Stimulated activated memory B cell treated with anti-CD40 and anti-IgM and Interleukin-4, amounts not matched to agents 10 μg/mL and 1 μg/mL and 100 μg/mL, for 72 hours (primary cell): ENCODE measurements around the gene ARTN.

Experiments used
- ATAC-seq: fragments of 150-1000 bp; cut with Tn5 transposase; 2 replicates; pipeline ENCODE4 v1.10.0; 2021
- H3K27ac Mint-ChIP-seq: one replicate; pipeline ENCODE4 v1.8.0; 2022; ENCODE audit warnings: mild to moderate bottlenecking, mixed read lengths
- H3K27me3 Mint-ChIP-seq: one replicate; pipeline ENCODE4 v1.8.0; 2022; ENCODE audit warnings: mixed read lengths
- H3K36me3 Mint-ChIP-seq: one replicate; pipeline ENCODE4 v1.8.0; 2022; ENCODE audit warnings: mixed read lengths
- H3K4me1 Mint-ChIP-seq: one replicate; pipeline ENCODE4 v1.8.0; 2022; ENCODE audit warnings: mixed read lengths
- H3K4me3 Mint-ChIP-seq: one replicate; pipeline ENCODE4 v1.8.0; 2022; ENCODE audit warnings: mild to moderate bottlenecking, moderate library complexity, mixed read lengths
- H3K9me3 Mint-ChIP-seq: one replicate; pipeline ENCODE4 v1.8.0; 2022; ENCODE audit warnings: mixed read lengths

The ARTN gene

DNA sequence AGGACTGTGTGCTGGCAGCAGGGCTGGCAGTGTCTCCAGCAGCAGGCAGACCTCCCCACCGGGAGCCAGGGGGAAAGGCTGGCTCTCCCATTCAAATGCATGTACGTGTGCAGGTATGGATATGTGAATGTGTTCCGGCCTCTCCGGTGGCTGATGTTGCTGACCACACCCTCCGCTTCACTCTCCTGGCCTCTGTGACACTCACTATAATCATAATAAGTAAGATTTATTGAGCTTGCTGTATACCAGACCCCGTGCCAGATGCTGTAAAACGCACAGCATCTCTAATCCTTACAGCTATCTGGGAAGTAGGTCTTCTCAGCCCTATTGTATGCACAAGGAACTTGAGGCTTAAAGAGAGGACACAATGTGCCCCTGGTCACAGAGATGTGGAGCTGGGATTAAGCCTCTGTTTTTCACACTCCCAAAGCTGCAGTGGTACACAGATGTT is 20.5 kb upstream of the ARTN start:
- no peak for ATAC-seq
- no peak overlapping the region for H3K4me3 Mint-ChIP-seq
- no peaks in the 10 kb centered on the region for H3K9me3 Mint-ChIP-seq
- no peaks in the 10 kb centered on the region for H3K27me3 Mint-ChIP-seq
- no peaks in the 10 kb centered on the region for H3K4me1 Mint-ChIP-seq
- H3K27ac Mint-ChIP-seq, result no peak overlapping the region
- H3K36me3 Mint-ChIP-seq, result peaks cover 16% of the 10 kb centered on the region

- no peak overlapping the region for H3K27ac Mint-ChIP-seq
These were observed 19.8 kb upstream of the ARTN start for GRCh38 chr1:43913666-43914360.

GRCh38 chr1:43914576-43915525 is 18.8 kb upstream of the ARTN start:
- no peak overlapping the region for H3K27ac Mint-ChIP-seq
- H3K4me1 Mint-ChIP-seq, result no peaks in the 10 kb centered on the region
- peak; percentile 24 for ATAC-seq
- H3K9me3 Mint-ChIP-seq, result no peaks in the 10 kb centered on the region
- H3K4me3 Mint-ChIP-seq, result no peak overlapping the region
- H3K27me3 Mint-ChIP-seq, result no peaks in the 10 kb centered on the region
- H3K36me3 Mint-ChIP-seq, result peaks cover 5% of the 10 kb centered on the region

More at GRCh38 chr1:43913666-43914360, 19.8 kb upstream of the ARTN start:
- H3K4me1 Mint-ChIP-seq, result no peaks in the 10 kb centered on the region
- ATAC-seq, result no peak
- no peaks in the 10 kb centered on the region for H3K27me3 Mint-ChIP-seq
- H3K9me3 Mint-ChIP-seq, result no peaks in the 10 kb centered on the region
- H3K36me3 Mint-ChIP-seq, result peaks cover 8% of the 10 kb centered on the region
- no peak overlapping the region for H3K4me3 Mint-ChIP-seq

DNA sequence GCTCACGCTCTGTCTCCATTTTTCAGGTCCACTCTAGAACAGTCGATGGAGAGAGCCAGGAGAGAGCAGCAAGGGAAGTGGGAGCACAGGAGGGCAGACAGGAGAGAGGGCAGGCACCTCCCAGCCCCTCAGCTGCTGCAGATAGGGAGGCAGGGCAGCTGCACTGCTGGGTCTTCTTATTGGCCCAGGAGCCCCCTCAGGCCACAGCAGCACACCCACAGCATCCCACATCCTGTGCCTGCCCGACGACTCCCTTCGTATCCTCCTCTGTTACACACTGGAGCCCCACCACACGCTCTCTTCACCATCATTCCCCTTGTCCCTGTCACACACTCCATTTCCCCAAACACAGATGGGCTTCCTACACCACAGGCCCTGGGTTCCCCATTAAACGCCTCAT is 13.7 kb upstream of the ARTN start:
- Mint-ChIP-seq H3K4me1 (no peaks in the 10 kb centered on the region), H3K27me3 (no peaks in the 10 kb centered on the region), H3K27ac (no peak overlapping the region), H3K4me3 (no peak overlapping the region), H3K9me3 (no peaks in the 10 kb centered on the region), H3K36me3 (peaks cover 26% of the 10 kb centered on the region)
- no peak for ATAC-seq

GRCh38 chr1:43921022-43921421 is 12.6 kb upstream of the ARTN start:
- ATAC-seq, result no peak
- Mint-ChIP-seq H3K36me3 (peaks cover 34% of the 10 kb centered on the region), H3K27ac (no peak overlapping the region), H3K9me3 (no peaks in the 10 kb centered on the region), H3K4me3 (no peak overlapping the region), H3K4me1 (no peaks in the 10 kb centered on the region), H3K27me3 (no peaks in the 10 kb centered on the region)

GRCh38 chr1:43924516-43924915 is 9.1 kb upstream of the ARTN start:
- H3K9me3 Mint-ChIP-seq, result no peaks in the 10 kb centered on the region
- no peaks in the 10 kb centered on the region for H3K4me1 Mint-ChIP-seq
- no peak overlapping the region for H3K27ac Mint-ChIP-seq
- no peak for ATAC-seq
- H3K27me3 Mint-ChIP-seq, result no peaks in the 10 kb centered on the region
- no peak overlapping the region for H3K4me3 Mint-ChIP-seq
- peaks cover 39% of the 10 kb centered on the region for H3K36me3 Mint-ChIP-seq

DNA sequence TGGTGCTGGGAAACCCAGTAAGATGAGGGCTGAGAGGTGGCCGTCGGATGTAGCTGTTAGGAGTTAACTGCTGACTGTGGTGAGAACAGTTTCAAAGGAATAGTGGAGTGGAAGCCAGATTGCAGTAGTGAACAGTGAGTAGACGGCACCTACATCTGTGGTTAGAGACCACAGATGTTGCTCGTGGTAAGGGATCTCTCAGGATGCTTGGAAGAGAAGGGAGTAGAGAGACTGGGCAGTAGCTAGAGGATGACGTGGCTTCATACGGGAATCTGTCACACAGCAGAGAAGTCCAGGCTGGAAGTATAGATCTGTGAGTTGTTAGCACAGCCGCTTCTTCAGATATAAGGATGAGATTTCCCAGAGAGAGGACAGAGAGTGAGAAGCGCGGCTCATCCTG is 7.8 kb upstream of the ARTN start:
- H3K36me3 Mint-ChIP-seq, result peaks cover 41% of the 10 kb centered on the region
- H3K27me3 Mint-ChIP-seq, result no peaks in the 10 kb centered on the region
- H3K4me3 Mint-ChIP-seq, result no peak overlapping the region
- H3K9me3 Mint-ChIP-seq, result no peaks in the 10 kb centered on the region
- H3K27ac Mint-ChIP-seq, result no peak overlapping the region
- ATAC-seq, result no peak
- H3K4me1 Mint-ChIP-seq, result no peaks in the 10 kb centered on the region

- H3K4me3 Mint-ChIP-seq, result no peak overlapping the region
- peaks cover 26% of the 10 kb centered on the region for H3K36me3 Mint-ChIP-seq
- H3K9me3 Mint-ChIP-seq, result no peaks in the 10 kb centered on the region
- no peak for ATAC-seq
- peaks cover 18% of the 10 kb centered on the region for H3K4me1 Mint-ChIP-seq
- peaks cover 33% of the 10 kb centered on the region for H3K27me3 Mint-ChIP-seq
- no peak overlapping the region for H3K27ac Mint-ChIP-seq
These were observed 3.2 kb upstream of the ARTN start for GRCh38 chr1:43930168-43930948.

GRCh38 chr1:43930949-43931275 is 2.7 kb upstream of the ARTN start:
- Mint-ChIP-seq H3K36me3 (peaks cover 20% of the 10 kb centered on the region), H3K9me3 (no peaks in the 10 kb centered on the region), H3K4me3 (no peak overlapping the region), H3K27ac (no peak overlapping the region), H3K27me3 (peaks cover 38% of the 10 kb centered on the region), H3K4me1 (peaks cover 18% of the 10 kb centered on the region)
- ATAC-seq, result no peak

- Mint-ChIP-seq H3K36me3 (peaks cover 11% of the 10 kb centered on the region), H3K4me3 (no peak overlapping the region), H3K4me1 (peaks cover 23% of the 10 kb centered on the region), H3K27me3 (peaks cover 38% of the 10 kb centered on the region), H3K27ac (no peak overlapping the region), H3K9me3 (no peaks in the 10 kb centered on the region)
- ATAC-seq, result no peak
These were observed 1.6 kb upstream of the ARTN start for GRCh38 chr1:43931711-43932660.

DNA sequence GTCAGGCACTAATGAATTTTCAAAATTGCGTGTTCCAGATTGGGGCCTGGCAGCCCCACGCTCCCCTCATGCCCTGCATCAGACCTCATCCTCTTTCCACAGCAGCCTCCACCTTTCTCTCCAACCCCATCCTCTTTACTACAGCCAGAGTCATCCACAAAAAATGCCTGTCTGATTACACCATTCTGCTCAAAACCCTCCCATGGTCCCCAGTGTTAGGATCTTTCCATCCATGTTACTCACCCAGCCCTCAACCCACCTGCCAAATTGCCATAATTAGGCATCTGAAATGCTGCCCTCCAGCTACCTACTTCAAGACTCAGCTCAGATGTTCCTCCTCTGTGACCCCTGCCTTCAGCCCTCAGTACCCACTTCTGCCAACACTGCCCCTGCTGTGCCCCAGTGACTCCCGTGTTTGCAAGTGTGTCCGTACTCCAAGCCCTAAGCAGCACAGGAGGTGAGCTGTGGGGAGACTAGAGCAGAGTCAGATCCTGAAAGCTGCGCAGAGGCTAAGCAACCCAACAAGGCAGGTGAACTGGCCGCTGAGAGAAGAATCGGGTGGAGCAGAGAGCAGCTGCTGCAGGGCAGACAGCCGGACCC is 715 bp upstream of the ARTN start:
- ATAC-seq, result no peak
- no peaks in the 10 kb centered on the region for H3K9me3 Mint-ChIP-seq
- peaks cover 10% of the 10 kb centered on the region for H3K36me3 Mint-ChIP-seq
- peaks cover 38% of the 10 kb centered on the region for H3K27me3 Mint-ChIP-seq
- no peak overlapping the region for H3K4me3 Mint-ChIP-seq
- no peak overlapping the region for H3K27ac Mint-ChIP-seq
- H3K4me1 Mint-ChIP-seq, result peaks cover 23% of the 10 kb centered on the region

GRCh38 chr1:43934101-43934985 is 742 bp downstream of the ARTN start:
- H3K9me3 Mint-ChIP-seq, result no peaks in the 10 kb centered on the region
- H3K27me3 Mint-ChIP-seq, result peaks cover 38% of the 10 kb centered on the region
- peaks cover 21% of the 10 kb centered on the region for H3K36me3 Mint-ChIP-seq
- peaks cover 23% of the 10 kb centered on the region for H3K4me1 Mint-ChIP-seq
- H3K27ac Mint-ChIP-seq, result no peak overlapping the region
- ATAC-seq, result peak; percentile 53
- H3K4me3 Mint-ChIP-seq, result peak overlapping the region; percentile 46

GRCh38 chr1:43934986-43935324 is 1.4 kb downstream of the ARTN start:
- Mint-ChIP-seq H3K4me1 (peaks cover 23% of the 10 kb centered on the region), H3K27me3 (peaks cover 38% of the 10 kb centered on the region), H3K4me3 (no peak overlapping the region), H3K27ac (no peak overlapping the region), H3K36me3 (peaks cover 23% of the 10 kb centered on the region), H3K9me3 (no peaks in the 10 kb centered on the region)
- no peak for ATAC-seq
